Measurements from ENCODE around the gene LRRC8A.
"Not testable (repeated sequence)": the region's sequence is repeated elsewhere in the genome, so short reads cannot be mapped to it uniquely, and the experiment has no call there.

The LRRC8A gene

GRCh38 chr9:128940271-128940921 lies 58.5 kb downstream of the LRRC8A start:
- H3K4me3 ChIP-seq (ENCODE audit: low read length in 2 of 2) = no peak overlapping the region
- no peak overlapping the region for H3K18ac ChIP-seq (ENCODE audit: low read length)
- no peak overlapping the region for H3K23ac ChIP-seq (ENCODE audit: low read depth, low read length, poor library complexity)
- H2AK5ac ChIP-seq (ENCODE audit: low read depth, low read length) = no peak overlapping the region
- H2AFZ ChIP-seq (ENCODE audit: low read length) = peak overlapping the region; percentile 38
- H3K79me1 ChIP-seq (ENCODE audit: low read depth, low read length) = peaks cover 6% of the 10 kb centered on the region
- H2BK120ac ChIP-seq (ENCODE audit: low read depth, low read length) = no peak overlapping the region
- H3K4me2 ChIP-seq (ENCODE audit: insufficient read depth, low read length, poor library complexity, severe bottlenecking) = no peak overlapping the region
- no peak overlapping the region for H3K9ac ChIP-seq (ENCODE audit: low read depth, low read length, poor library complexity)
- WGBS, 2 donors (ENCODE audit: extremely low coverage in 2 of 2, insufficient read length in 2 of 2, insufficient replicate concordance in 1 of 2) = no CpG with 5 or more reads among the region's 15 CpGs
- no peak for DNase-seq (ENCODE audit: low spot score)
- H3K4ac ChIP-seq (ENCODE audit: low read length) = no peak overlapping the region
- H3K14ac ChIP-seq (ENCODE audit: low read length) = peak overlapping the region; percentile 23
- peaks cover 0 to 8% of the 10 kb centered on the region in 2 donors for H3K4me1 ChIP-seq (ENCODE audit: control insufficient read depth in 2 of 2, insufficient read depth in 1 of 2, low read depth in 1 of 2, low read length in 2 of 2)
- no peak overlapping the region for H2BK12ac ChIP-seq (ENCODE audit: low read length)
- H3K36me3 ChIP-seq (replicated peaks in 1 of 2; ENCODE audit: control insufficient read depth in 2 of 2, insufficient read depth in 2 of 2, low read length in 2 of 2) = peaks cover under 1 to 4% of the 10 kb centered on the region in 2 donors
- H4K8ac ChIP-seq (ENCODE audit: low read depth, low read length) = no peak overlapping the region
- no peak overlapping the region for H2BK5ac ChIP-seq (ENCODE audit: low read length)
- no peaks in the 10 kb centered on the region for H3K9me3 ChIP-seq (replicated peaks in 1 of 2; ENCODE audit: control insufficient read depth in 2 of 2, insufficient read depth in 1 of 2, low read depth in 1 of 2, low read length in 2 of 2)
- H3K27me3 ChIP-seq (ENCODE audit: control insufficient read depth in 3 of 3, insufficient read depth in 3 of 3, low read depth in 1 of 3, low read length in 3 of 3) = no peaks in the 10 kb centered on the region
- no peak overlapping the region for H4K91ac ChIP-seq (ENCODE audit: low read depth, low read length, poor library complexity)
- no peak overlapping the region for H3K27ac ChIP-seq (replicated peaks; ENCODE audit: low read length)
- H2BK15ac ChIP-seq (ENCODE audit: low read length) = no peak overlapping the region

GRCh38 chr9:128940946-128941755 lies 59.2 kb downstream of the LRRC8A start:
- Histone ChIP-seq H2BK12ac (ENCODE audit: low read length) (no peak overlapping the region), H3K23ac (ENCODE audit: low read depth, low read length, poor library complexity) (no peak overlapping the region), H3K9ac (ENCODE audit: low read depth, low read length, poor library complexity) (no peak overlapping the region), H3K27me3 (ENCODE audit: control insufficient read depth in 3 of 3, insufficient read depth in 3 of 3, low read depth in 1 of 3, low read length in 3 of 3) (no peaks in the 10 kb centered on the region), H3K4me2 (ENCODE audit: insufficient read depth, low read length, poor library complexity, severe bottlenecking) (no peak overlapping the region), H2BK15ac (ENCODE audit: low read length) (no peak overlapping the region), H3K36me3 (replicated peaks in 1 of 2; ENCODE audit: control insufficient read depth in 2 of 2, insufficient read depth in 2 of 2, low read length in 2 of 2) (peaks cover 8 to 10% of the 10 kb centered on the region in 2 donors), H3K79me1 (ENCODE audit: low read depth, low read length) (peaks cover 6% of the 10 kb centered on the region), H3K27ac (replicated peaks; ENCODE audit: low read length) (no peak overlapping the region), H4K91ac (ENCODE audit: low read depth, low read length, poor library complexity) (no peak overlapping the region), H3K4ac (ENCODE audit: low read length) (no peak overlapping the region), H2BK120ac (ENCODE audit: low read depth, low read length) (no peak overlapping the region), H3K9me3 (replicated peaks in 1 of 2; ENCODE audit: control insufficient read depth in 2 of 2, insufficient read depth in 1 of 2, low read depth in 1 of 2, low read length in 2 of 2) (no peaks in the 10 kb centered on the region), H2AFZ (ENCODE audit: low read length) (peak overlapping the region; percentile 38), H4K8ac (ENCODE audit: low read depth, low read length) (peak overlapping the region; percentile 9), H2BK5ac (ENCODE audit: low read length) (no peak overlapping the region), H2AK5ac (ENCODE audit: low read depth, low read length) (no peak overlapping the region), H3K4me1 (ENCODE audit: control insufficient read depth in 2 of 2, insufficient read depth in 1 of 2, low read depth in 1 of 2, low read length in 2 of 2) (peaks cover 0 to 8% of the 10 kb centered on the region in 2 donors), H3K4me3 (ENCODE audit: low read length in 2 of 2) (no peak overlapping the region), H3K18ac (ENCODE audit: low read length) (no peak overlapping the region), H3K14ac (ENCODE audit: low read length) (no peak overlapping the region)
- no peak for DNase-seq (ENCODE audit: low spot score)
- WGBS, 2 donors (ENCODE audit: extremely low coverage in 2 of 2, insufficient read length in 2 of 2, insufficient replicate concordance in 1 of 2) = no CpG with 5 or more reads among the region's 12 CpGs

DNA sequence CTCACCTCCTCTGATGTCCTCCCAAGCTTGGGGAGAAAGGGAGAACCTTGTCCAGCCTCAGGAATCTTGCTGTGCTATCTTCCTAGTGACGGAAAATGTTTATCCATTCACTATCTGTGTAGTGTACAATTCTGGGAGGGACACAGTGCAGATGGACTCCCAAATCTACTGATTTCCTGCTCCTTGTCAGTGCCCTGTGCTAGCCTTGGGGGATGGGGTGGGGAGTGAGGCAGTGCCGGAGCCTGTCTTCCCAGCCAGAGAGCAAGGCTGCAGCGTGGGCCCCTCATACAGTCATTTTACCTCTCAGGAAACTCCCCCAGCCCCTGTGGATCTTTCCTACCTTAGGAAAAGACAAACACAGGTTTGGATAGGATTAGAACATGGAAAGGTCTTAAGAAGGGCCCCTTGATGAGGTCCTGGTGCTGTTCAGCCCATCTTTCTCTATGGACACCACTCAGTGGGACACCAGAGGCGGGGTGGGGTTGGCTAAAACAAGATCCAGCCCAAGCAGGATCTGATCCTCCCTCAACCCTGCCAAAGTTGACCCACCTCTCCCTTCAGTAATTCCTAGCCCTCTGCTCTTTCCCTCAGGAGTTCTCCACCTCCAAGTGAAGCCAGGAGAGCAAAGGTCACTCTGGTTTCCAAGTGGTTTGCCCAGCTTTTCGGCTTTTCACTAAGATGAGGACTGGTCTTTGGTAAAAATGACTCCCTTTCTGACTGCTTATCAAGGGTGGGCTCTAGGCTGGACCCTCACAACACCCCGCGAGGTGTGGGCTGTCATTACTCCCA lies 62.1 kb downstream of the LRRC8A start:
- no peaks in the 10 kb centered on the region for H3K27me3 ChIP-seq (ENCODE audit: control insufficient read depth in 3 of 3, insufficient read depth in 3 of 3, low read depth in 1 of 3, low read length in 3 of 3)
- H2BK5ac ChIP-seq (ENCODE audit: low read length) = no peak overlapping the region
- H3K9me3 ChIP-seq (replicated peaks in 1 of 2; ENCODE audit: control insufficient read depth in 2 of 2, insufficient read depth in 1 of 2, low read depth in 1 of 2, low read length in 2 of 2) = no peaks in the 10 kb centered on the region
- no peak for DNase-seq (ENCODE audit: low spot score)
- H3K23ac ChIP-seq (ENCODE audit: low read depth, low read length, poor library complexity) = no peak overlapping the region
- no peak overlapping the region for H2AFZ ChIP-seq (ENCODE audit: low read length)
- no peak overlapping the region for H3K4ac ChIP-seq (ENCODE audit: low read length)
- H4K91ac ChIP-seq (ENCODE audit: low read depth, low read length, poor library complexity) = no peak overlapping the region
- H3K9ac ChIP-seq (ENCODE audit: low read depth, low read length, poor library complexity) = no peak overlapping the region
- H4K8ac ChIP-seq (ENCODE audit: low read depth, low read length) = no peak overlapping the region
- H3K18ac ChIP-seq (ENCODE audit: low read length) = no peak overlapping the region
- H2BK15ac ChIP-seq (ENCODE audit: low read length) = no peak overlapping the region
- peaks cover 3 to 13% of the 10 kb centered on the region in 2 donors for H3K4me1 ChIP-seq (ENCODE audit: control insufficient read depth in 2 of 2, insufficient read depth in 1 of 2, low read depth in 1 of 2, low read length in 2 of 2)
- H3K27ac ChIP-seq (replicated peaks; ENCODE audit: low read length) = no peak overlapping the region
- H3K4me2 ChIP-seq (ENCODE audit: insufficient read depth, low read length, poor library complexity, severe bottlenecking) = no peak overlapping the region
- H2BK120ac ChIP-seq (ENCODE audit: low read depth, low read length) = no peak overlapping the region
- H3K4me3 ChIP-seq (ENCODE audit: low read length in 2 of 2) = no peak overlapping the region
- no peak overlapping the region for H2BK12ac ChIP-seq (ENCODE audit: low read length)
- peaks cover 10 to 11% of the 10 kb centered on the region in 2 donors for H3K36me3 ChIP-seq (replicated peaks in 1 of 2; ENCODE audit: control insufficient read depth in 2 of 2, insufficient read depth in 2 of 2, low read length in 2 of 2)
- H3K79me1 ChIP-seq (ENCODE audit: low read depth, low read length) = peaks cover 17% of the 10 kb centered on the region
- no peak overlapping the region for H3K14ac ChIP-seq (ENCODE audit: low read length)
- H2AK5ac ChIP-seq (ENCODE audit: low read depth, low read length) = no peak overlapping the region
- WGBS, 2 donors (ENCODE audit: extremely low coverage in 2 of 2, insufficient read length in 2 of 2, insufficient replicate concordance in 1 of 2) = no CpG with 5 or more reads among the region's 7 CpGs

DNA sequence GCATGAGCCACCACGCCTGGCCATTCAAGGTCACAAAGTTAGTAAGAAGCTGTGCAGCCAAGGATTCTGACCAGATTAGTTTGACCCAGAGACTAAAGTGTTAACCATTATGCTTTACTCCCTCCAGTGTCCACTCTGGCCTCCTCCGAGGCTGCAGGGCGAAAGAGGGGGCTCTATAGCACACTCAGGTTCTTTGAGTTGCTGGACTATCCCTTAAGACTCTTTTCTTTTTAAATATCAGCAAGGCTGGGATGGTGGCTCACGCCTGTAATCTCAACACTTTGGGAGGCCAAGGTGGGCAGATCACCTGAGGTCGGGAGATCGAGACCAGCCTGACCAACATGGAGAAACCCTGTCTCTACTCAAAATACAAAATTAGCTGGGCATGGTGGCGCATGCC lies 63.0 kb downstream of the LRRC8A start:
- H3K14ac ChIP-seq (ENCODE audit: low read length); H2AK5ac ChIP-seq (ENCODE audit: low read depth, low read length); H3K4me3 ChIP-seq (ENCODE audit: low read length in 2 of 2); H2AFZ ChIP-seq (ENCODE audit: low read length); H3K27ac ChIP-seq (replicated peaks; ENCODE audit: low read length); H2BK12ac ChIP-seq (ENCODE audit: low read length); H3K18ac ChIP-seq (ENCODE audit: low read length); H4K91ac ChIP-seq (ENCODE audit: low read depth, low read length, poor library complexity); H3K4ac ChIP-seq (ENCODE audit: low read length); DNase-seq (ENCODE audit: low spot score); H3K23ac ChIP-seq (ENCODE audit: low read depth, low read length, poor library complexity); H2BK5ac ChIP-seq (ENCODE audit: low read length); H2BK120ac ChIP-seq (ENCODE audit: low read depth, low read length); H3K9ac ChIP-seq (ENCODE audit: low read depth, low read length, poor library complexity); H4K8ac ChIP-seq (ENCODE audit: low read depth, low read length); H2BK15ac ChIP-seq (ENCODE audit: low read length); H3K9me3 ChIP-seq (replicated peaks in 1 of 2; ENCODE audit: control insufficient read depth in 2 of 2, insufficient read depth in 1 of 2, low read depth in 1 of 2, low read length in 2 of 2); H3K4me2 ChIP-seq (ENCODE audit: insufficient read depth, low read length, poor library complexity, severe bottlenecking); H3K27me3 ChIP-seq (ENCODE audit: control insufficient read depth in 3 of 3, insufficient read depth in 3 of 3, low read depth in 1 of 3, low read length in 3 of 3): not testable (repeated sequence)
- Histone ChIP-seq H3K4me1 (ENCODE audit: control insufficient read depth in 2 of 2, insufficient read depth in 1 of 2, low read depth in 1 of 2, low read length in 2 of 2) (peaks cover 3 to 13% of the 10 kb centered on the region in 2 donors), H3K79me1 (ENCODE audit: low read depth, low read length) (peaks cover 17% of the 10 kb centered on the region), H3K36me3 (replicated peaks in 1 of 2; ENCODE audit: control insufficient read depth in 2 of 2, insufficient read depth in 2 of 2, low read length in 2 of 2) (peaks cover 12 to 19% of the 10 kb centered on the region in 2 donors)
- WGBS, 2 donors (ENCODE audit: extremely low coverage in 2 of 2, insufficient read length in 2 of 2, insufficient replicate concordance in 1 of 2) = no CpG with 5 or more reads among the region's 7 CpGs

All from neuronal stem cell (in vitro differentiated cells).